ENCODE data around the gene KCNH1. TPM values are rescaled to one million over a fixed set of nuclear protein-coding genes. Genes with fewer than 3 reads are reported as not detected.

The KCNH1 gene
- total and polyA plus RNA-seq, 3 experiments from 2014 or later: not detected

GRCh38 chr1:210709701-210710100 lies 424.2 kb downstream of the KCNH1 start:
- Histone ChIP-seq H3K27ac (ENCODE audit: low read depth, low read length) (no peak overlapping the region), H3K36me3 (ENCODE audit: insufficient read depth, low read length) (no peaks in the 10 kb centered on the region), H3K4me3 (ENCODE audit: low read length) (no peak overlapping the region), H3K4me1 (ENCODE audit: insufficient read depth, low read length) (no peaks in the 10 kb centered on the region), H3K9me3 (ENCODE audit: low read length) (no peaks in the 10 kb centered on the region), H3K27me3 (ENCODE audit: insufficient read depth, low read length, poor library complexity, severe bottlenecking) (no peaks in the 10 kb centered on the region)
- peaks cover 0 to 1% of the 10 kb centered on the region in 2 donors for H3K27me3 Mint-ChIP-seq
- H3K4me1 Mint-ChIP-seq: no peaks in the 10 kb centered on the region
- no peaks in the 10 kb centered on the region for H3K9me3 Mint-ChIP-seq
- POLR2A ChIA-PET: no interaction called here
- no peak overlapping the region for H3K27ac Mint-ChIP-seq
- H3K4me3 Mint-ChIP-seq: no peak overlapping the region
- DNase-seq: no peak
- peaks cover 0 to 2% (median 0%) of the 10 kb centered on the region in 3 donors for H3K36me3 Mint-ChIP-seq
- CTCF ChIA-PET: no interaction called here

GRCh38 chr1:210707300-210708240 lies 426.4 kb downstream of the KCNH1 start:
- Histone ChIP-seq H3K4me3 (ENCODE audit: low read length) (no peak overlapping the region), H3K9me3 (ENCODE audit: low read length) (no peaks in the 10 kb centered on the region), H3K36me3 (ENCODE audit: insufficient read depth, low read length) (no peaks in the 10 kb centered on the region), H3K27me3 (ENCODE audit: insufficient read depth, low read length, poor library complexity, severe bottlenecking) (no peaks in the 10 kb centered on the region), H3K4me1 (ENCODE audit: insufficient read depth, low read length) (no peaks in the 10 kb centered on the region), H3K27ac (ENCODE audit: low read depth, low read length) (no peak overlapping the region)
- CTCF ChIA-PET: no interaction called here
- peaks cover 0 to 4% (median 2%) of the 10 kb centered on the region in 3 donors for H3K36me3 Mint-ChIP-seq
- no peak for DNase-seq
- H3K27me3 Mint-ChIP-seq: peaks cover 0 to 1% of the 10 kb centered on the region in 2 donors
- no peak overlapping the region for H3K27ac Mint-ChIP-seq
- H3K4me3 Mint-ChIP-seq: no peak overlapping the region
- no peaks in the 10 kb centered on the region for H3K4me1 Mint-ChIP-seq
- no peaks in the 10 kb centered on the region for H3K9me3 Mint-ChIP-seq
- POLR2A ChIA-PET: no interaction called here

- H3K27ac ChIP-seq (ENCODE audit: low read depth, low read length): no peak overlapping the region
- Mint-ChIP-seq H3K36me3 (peaks cover 2 to 9% (median 3%) of the 10 kb centered on the region in 3 donors), H3K4me1 (no peaks in the 10 kb centered on the region), H3K4me3 (no peak overlapping the region), H3K9me3 (no peaks in the 10 kb centered on the region), H3K27me3 (peaks cover 0 to 1% of the 10 kb centered on the region in 2 donors), H3K27ac (no peak overlapping the region)
- H3K4me1 ChIP-seq (ENCODE audit: insufficient read depth, low read length): no peaks in the 10 kb centered on the region
- CTCF ChIA-PET: no interaction called here
- H3K9me3 ChIP-seq (ENCODE audit: low read length): no peaks in the 10 kb centered on the region
- POLR2A ChIA-PET: no interaction called here
- no peaks in the 10 kb centered on the region for H3K36me3 ChIP-seq (ENCODE audit: insufficient read depth, low read length)
- no peak for DNase-seq
- H3K27me3 ChIP-seq (ENCODE audit: insufficient read depth, low read length, poor library complexity, severe bottlenecking): no peaks in the 10 kb centered on the region
- no peak overlapping the region for H3K4me3 ChIP-seq (ENCODE audit: low read length)
Measured at GRCh38 chr1:210706246-210706645, 427.7 kb downstream of the KCNH1 start.

- ChIA-PET POLR2A (no interaction called here), CTCF (no interaction called here)
- DNase-seq: no peak
- no peaks in the 10 kb centered on the region for H3K36me3 ChIP-seq (ENCODE audit: insufficient read depth, low read length)
- H3K9me3 ChIP-seq (ENCODE audit: low read length): no peaks in the 10 kb centered on the region
- peaks cover 2 to 9% (median 3%) of the 10 kb centered on the region in 3 donors for H3K36me3 Mint-ChIP-seq
- peak overlapping the region in 1 of 8 donors; percentile 20 for H3K27ac Mint-ChIP-seq
- no peaks in the 10 kb centered on the region for H3K27me3 ChIP-seq (ENCODE audit: insufficient read depth, low read length, poor library complexity, severe bottlenecking)
- no peaks in the 10 kb centered on the region for H3K4me1 ChIP-seq (ENCODE audit: insufficient read depth, low read length)
- H3K4me3 ChIP-seq (ENCODE audit: low read length): no peak overlapping the region
- H3K27ac ChIP-seq (ENCODE audit: low read depth, low read length): no peak overlapping the region
- H3K27me3 Mint-ChIP-seq: peaks cover 0 to 1% of the 10 kb centered on the region in 2 donors
- H3K4me1 Mint-ChIP-seq: no peaks in the 10 kb centered on the region
- no peak overlapping the region for H3K4me3 Mint-ChIP-seq
- no peaks in the 10 kb centered on the region for H3K9me3 Mint-ChIP-seq
Measured at GRCh38 chr1:210705086-210705485, 428.9 kb downstream of the KCNH1 start.

- H3K4me3 ChIP-seq (ENCODE audit: low read length): no peak overlapping the region
- POLR2A ChIA-PET: no interaction called here
Measured at GRCh38 chr1:210703593-210703992, 430.4 kb downstream of the KCNH1 start.

GRCh38 chr1:210702506-210702905 lies 431.4 kb downstream of the KCNH1 start:
- Histone ChIP-seq H3K4me1 (ENCODE audit: insufficient read depth, low read length) (no peaks in the 10 kb centered on the region), H3K27ac (ENCODE audit: low read depth, low read length) (no peak overlapping the region), H3K4me3 (ENCODE audit: low read length) (no peak overlapping the region), H3K9me3 (ENCODE audit: low read length) (no peaks in the 10 kb centered on the region), H3K36me3 (ENCODE audit: insufficient read depth, low read length) (no peaks in the 10 kb centered on the region), H3K27me3 (ENCODE audit: insufficient read depth, low read length, poor library complexity, severe bottlenecking) (no peaks in the 10 kb centered on the region)
- H3K4me1 Mint-ChIP-seq: no peaks in the 10 kb centered on the region
- ChIA-PET POLR2A (no interaction called here), CTCF (no interaction called here)
- no peaks in the 10 kb centered on the region for H3K9me3 Mint-ChIP-seq
- H3K4me3 Mint-ChIP-seq: no peak overlapping the region
- H3K36me3 Mint-ChIP-seq: peaks cover 2 to 9% (median 2%) of the 10 kb centered on the region in 3 donors
- H3K27me3 Mint-ChIP-seq: peaks cover 0 to 1% of the 10 kb centered on the region in 2 donors
- no peak for DNase-seq
- peak overlapping the region in 1 of 8 donors; percentile 7 for H3K27ac Mint-ChIP-seq

More at GRCh38 chr1:210703593-210703992, 430.4 kb downstream of the KCNH1 start:
- no peak overlapping the region for H3K4me3 Mint-ChIP-seq
- H3K27ac Mint-ChIP-seq: no peak overlapping the region
- H3K4me1 Mint-ChIP-seq: no peaks in the 10 kb centered on the region
- DNase-seq: no peak
- peaks cover 2 to 9% (median 2%) of the 10 kb centered on the region in 3 donors for H3K36me3 Mint-ChIP-seq
- Histone ChIP-seq H3K4me1 (ENCODE audit: insufficient read depth, low read length) (no peaks in the 10 kb centered on the region), H3K27me3 (ENCODE audit: insufficient read depth, low read length, poor library complexity, severe bottlenecking) (no peaks in the 10 kb centered on the region), H3K9me3 (ENCODE audit: low read length) (no peaks in the 10 kb centered on the region), H3K27ac (ENCODE audit: low read depth, low read length) (no peak overlapping the region), H3K36me3 (ENCODE audit: insufficient read depth, low read length) (no peaks in the 10 kb centered on the region)
- H3K9me3 Mint-ChIP-seq: no peaks in the 10 kb centered on the region
- CTCF ChIA-PET: no interaction called here
- H3K27me3 Mint-ChIP-seq: peaks cover 0 to 1% of the 10 kb centered on the region in 2 donors

GRCh38 chr1:210700511-210700910 lies 433.4 kb downstream of the KCNH1 start:
- Mint-ChIP-seq H3K27ac (no peak overlapping the region), H3K9me3 (peaks cover 0 to 1% (median 0%) of the 10 kb centered on the region in 5 donors), H3K4me3 (no peak overlapping the region), H3K4me1 (peaks cover 0 to 7% (median 0%) of the 10 kb centered on the region in 3 donors), H3K36me3 (peaks cover 2 to 9% (median 2%) of the 10 kb centered on the region in 3 donors), H3K27me3 (no peaks in the 10 kb centered on the region)
- Histone ChIP-seq H3K36me3 (ENCODE audit: insufficient read depth, low read length) (no peaks in the 10 kb centered on the region), H3K27me3 (ENCODE audit: insufficient read depth, low read length, poor library complexity, severe bottlenecking) (no peaks in the 10 kb centered on the region), H3K27ac (ENCODE audit: low read depth, low read length) (no peak overlapping the region), H3K4me3 (ENCODE audit: low read length) (no peak overlapping the region), H3K4me1 (ENCODE audit: insufficient read depth, low read length) (no peaks in the 10 kb centered on the region), H3K9me3 (ENCODE audit: low read length) (no peaks in the 10 kb centered on the region)
- ChIA-PET CTCF (no interaction called here), POLR2A (no interaction called here)
- DNase-seq: no peak

- H3K27me3 Mint-ChIP-seq: no peaks in the 10 kb centered on the region
- peaks cover 2 to 9% (median 2%) of the 10 kb centered on the region in 3 donors for H3K36me3 Mint-ChIP-seq
- H3K27me3 ChIP-seq (ENCODE audit: insufficient read depth, low read length, poor library complexity, severe bottlenecking): no peaks in the 10 kb centered on the region
- no peak overlapping the region for H3K4me3 Mint-ChIP-seq
- no peak overlapping the region for H3K27ac ChIP-seq (ENCODE audit: low read depth, low read length)
- H3K4me1 Mint-ChIP-seq: peaks cover 0 to 7% (median 0%) of the 10 kb centered on the region in 3 donors
- no peak overlapping the region for H3K4me3 ChIP-seq (ENCODE audit: low read length)
- no peaks in the 10 kb centered on the region for H3K4me1 ChIP-seq (ENCODE audit: insufficient read depth, low read length)
- DNase-seq: no peak
- CTCF ChIA-PET: no interaction called here
- peaks cover 0 to 1% (median 0%) of the 10 kb centered on the region in 5 donors for H3K9me3 Mint-ChIP-seq
- no peak overlapping the region for H3K27ac Mint-ChIP-seq
- H3K36me3 ChIP-seq (ENCODE audit: insufficient read depth, low read length): no peaks in the 10 kb centered on the region
- no peaks in the 10 kb centered on the region for H3K9me3 ChIP-seq (ENCODE audit: low read length)
- POLR2A ChIA-PET: no interaction called here
Measured at GRCh38 chr1:210700083-210700482, 433.9 kb downstream of the KCNH1 start.

Data from CD8-positive, alpha-beta memory T cell (primary cell).